H1 (cell line): ENCODE measurements around the gene BEAN1.

Experiments used
- ATF3 ChIP-seq: IDR thresholded peaks from 2 replicates; pipeline ENCODE4 v1.6.1; 2011; ENCODE audit warnings: low read depth, mild to moderate bottlenecking, low read length; ENCODE audit not compliant: insufficient read depth
- BRCA1 ChIP-seq: IDR thresholded peaks from 2 replicates; pipeline ENCODE4 v1.6.1; 2012; ENCODE audit warnings: low read depth, low read length, improper control_type of control experiment
- CBX5 ChIP-seq: fragments of 300-800, 300-1000 bp; sonication (generic); IDR thresholded peaks from 2 replicates; pipeline ENCODE4 v1.7.1; 2016; ENCODE audit warnings: antibody characterized with exemption, low read length, low read depth
- CTCF ChIP-seq, 3 experiments: IDR thresholded peaks; 1 replicate in 2 of 3; 2 replicates in 1 of 3; pipeline versions ENCODE4 v1.5.1 to v1.6.1; 2011; ENCODE audit warnings: low read length in 3 of 3, mild to moderate bottlenecking in 3 of 3, inconsistent platforms in 2 of 3, low read depth in 1 of 3, moderate library complexity in 1 of 3; ENCODE audit not compliant: insufficient read depth in 1 of 3; ENCODE audit errors: control extremely low read depth in 1 of 3
- EZH2 ChIP-seq: fragments of 200-600 bp; sonication (generic); IDR thresholded peaks from 2 replicates; pipeline ENCODE4 v1.7.1; 2012; ENCODE audit warnings: low read depth, mild to moderate bottlenecking, moderate library complexity, low read length, inconsistent platforms; ENCODE audit not compliant: severe bottlenecking
- POLR2A ChIP-seq, 2 experiments: IDR thresholded peaks; 1 replicate in 1 of 2; 2 replicates in 1 of 2; pipeline ENCODE4 v1.6.1; 2011; ENCODE audit warnings: low read depth in 2 of 2, low read length in 2 of 2, mild to moderate bottlenecking in 2 of 2; ENCODE audit errors: control extremely low read depth in 1 of 2
- SUZ12 ChIP-seq: fragments of 200-600 bp; sonication (generic); IDR thresholded peaks from 2 replicates; pipeline ENCODE4 v1.6.1; 2012; ENCODE audit warnings: mild to moderate bottlenecking, inconsistent platforms, low read length, moderate library complexity, mixed read lengths
- TF ChIP-seq, protein P1 (sequence below): IDR thresholded peaks from 2 replicates; pipeline ENCODE4 v1.6.1; 2012; ENCODE audit warnings: inconsistent platforms

DNA sequence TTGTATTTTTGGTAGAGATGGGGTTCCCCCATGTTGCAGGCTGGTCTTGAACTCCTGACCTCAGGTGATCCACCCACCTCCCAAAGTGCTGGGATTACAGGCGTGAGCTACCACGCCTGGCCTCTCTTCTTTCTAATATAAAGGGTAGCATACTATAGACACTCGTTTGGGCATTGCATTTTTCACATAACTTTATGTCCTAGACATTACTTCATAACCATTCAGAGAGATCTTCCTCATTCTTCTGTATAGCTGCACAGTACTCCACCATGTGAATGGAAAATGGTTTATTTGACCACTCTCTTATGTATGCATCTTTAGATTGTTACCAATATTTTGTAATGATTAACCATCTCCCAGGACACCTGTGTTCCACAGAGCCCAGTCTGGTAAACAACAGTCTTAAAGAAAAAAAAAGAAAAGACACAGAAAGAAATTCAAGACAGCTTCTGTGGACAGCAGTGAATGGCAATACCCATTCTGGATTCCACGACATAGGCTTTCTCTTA is 80.7 kb downstream of the BEAN1 start:
- TF ChIP-seq POLR2A (IDR thresholded peaks at IDR 0.05; ENCODE audit: control extremely low read depth in 1 of 2, low read depth in 2 of 2, low read length in 2 of 2) (no peak), ATF3 (no peak), CBX5 (no peak), BRCA1 (no peak), CTCF (IDR thresholded peaks at IDR 0.05; ENCODE audit: control extremely low read depth in 1 of 3, insufficient read depth in 1 of 3, low read depth in 1 of 3, low read length in 3 of 3) (no peak), EZH2 (no peak), SUZ12 (no peak)
- TF ChIP-seq, protein P1, sequence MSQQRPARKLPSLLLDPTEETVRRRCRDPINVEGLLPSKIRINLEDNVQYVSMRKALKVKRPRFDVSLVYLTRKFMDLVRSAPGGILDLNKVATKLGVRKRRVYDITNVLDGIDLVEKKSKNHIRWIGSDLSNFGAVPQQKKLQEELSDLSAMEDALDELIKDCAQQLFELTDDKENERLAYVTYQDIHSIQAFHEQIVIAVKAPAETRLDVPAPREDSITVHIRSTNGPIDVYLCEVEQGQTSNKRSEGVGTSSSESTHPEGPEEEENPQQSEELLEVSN, result no peak
